Left ventricle myocardium superior (tissue), 1 donor: ENCODE data around the gene DLST. TPM values are rescaled to one million over a fixed set of nuclear protein-coding genes. Genes with fewer than 3 reads are reported as not detected.

Experiments used
- ATAC-seq: fragments of 200-7000 bp; cut with Tn5 transposase; one replicate; pipeline ENCODE4 v1.9.1; 2020; ENCODE audit warnings: mild to moderate bottlenecking, moderate library complexity
- DNase-seq: peaks from one replicate; pipeline ENCODE4 v3.0.0-alpha.2; 2020
- intact Hi-C: fragments of 100-400 bp; cut with micrococcal nuclease; formaldehyde crosslinking; loops from one replicate; pipeline ENCODE4 v1.11.0; 2022
- total RNA-seq: library from RNA; stranded (reverse); fragmentation: NEBNext Ultra II Directional; extraction: Animal tissue kit (Norgen Biotek cat#: 25700); gene quantifications from one replicate; pipeline ENCODE4 v1.2.1, GENCODE V29; 2021
- donor health status: DM: no; HTN: yes; CAD: no; lungs with severe emphysema.

Gene DLST
- total RNA-seq, 1 donor from 2014 or later = 241 TPM

GRCh38 chr14:74859757-74860552 is 21.8 kb upstream of the DLST start:
- ATAC-seq (no peak), DNase-seq (no peak)
- intact Hi-C loops = no loop called here

DNA sequence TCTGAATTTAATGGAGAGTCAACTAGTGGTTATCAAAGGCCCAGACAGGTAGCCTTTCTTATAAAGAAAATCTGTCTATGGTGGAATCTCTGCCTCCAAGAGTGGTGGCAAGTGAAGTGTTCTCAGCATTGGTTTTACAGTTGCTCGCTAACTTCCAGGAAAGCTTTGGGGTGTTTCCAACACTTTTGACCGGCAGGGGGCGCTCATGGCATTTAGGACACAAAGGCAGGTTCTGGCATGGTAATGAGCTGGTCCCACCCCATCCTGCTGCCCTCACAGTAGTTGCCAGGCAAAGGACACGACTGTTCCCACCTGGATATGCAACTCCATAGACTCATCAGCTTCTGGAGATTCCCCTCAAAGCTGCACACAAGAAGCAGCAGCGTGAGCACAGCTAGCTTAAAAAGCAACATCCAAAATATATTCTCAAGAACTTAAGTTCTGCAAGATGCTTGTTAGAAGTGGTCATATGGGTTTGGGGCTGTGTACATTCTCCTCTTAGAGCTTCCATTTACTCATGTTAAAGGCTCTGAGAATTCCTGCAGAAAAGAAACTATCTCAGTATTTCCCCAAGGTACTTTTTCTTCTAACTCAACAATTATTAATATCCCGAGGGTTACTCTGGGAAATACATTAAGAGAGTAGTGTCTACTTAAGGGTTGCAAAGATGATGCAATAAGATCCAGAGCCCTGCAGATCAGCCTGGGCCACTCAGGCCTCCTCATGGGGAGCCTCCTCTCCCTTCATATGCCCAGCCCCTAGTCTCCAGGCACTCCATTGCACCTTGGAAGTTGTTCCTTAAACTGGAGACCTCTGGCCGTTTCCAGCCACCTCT is 20.6 kb upstream of the DLST start:
- ATAC-seq = peak; percentile 84
- intact Hi-C loops = no loop called here
- DNase-seq = peak; percentile 95

DNA sequence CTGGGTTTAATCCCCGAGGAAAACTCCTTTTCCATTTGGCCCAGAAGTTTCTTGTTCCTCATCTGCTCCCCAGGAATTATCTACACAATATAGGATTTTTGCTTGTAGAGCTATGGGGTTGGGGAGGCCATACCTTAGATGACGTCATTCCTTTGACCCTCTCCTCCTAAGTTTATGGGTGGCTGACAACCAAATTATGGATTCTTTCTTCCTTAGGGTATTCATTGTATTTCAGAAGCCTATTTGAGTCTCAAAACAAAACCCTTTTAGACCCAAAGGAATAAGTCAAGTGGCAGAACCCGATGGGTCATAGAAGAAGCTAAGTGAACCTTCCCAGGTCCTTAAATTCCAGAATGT is 20.0 kb upstream of the DLST start:
- no peak for DNase-seq
- intact Hi-C loops = no loop called here
- no peak for ATAC-seq

GRCh38 chr14:74863274-74863673 is 18.4 kb upstream of the DLST start:
- intact Hi-C loops = no loop called here
- ATAC-seq (peak; percentile 24), DNase-seq (peak; percentile 35)

- DNase-seq (no peak), ATAC-seq (no peak)
- intact Hi-C loops = no loop called here
Observed at GRCh38 chr14:74864198-74864597, 17.5 kb upstream of the DLST start.

- intact Hi-C loops = no loop called here
- no peak for DNase-seq
- ATAC-seq = no peak
Observed at GRCh38 chr14:74865156-74865555, 16.6 kb upstream of the DLST start.

- intact Hi-C loops = no loop called here
- DNase-seq = no peak
- no peak for ATAC-seq
Observed at GRCh38 chr14:74866708-74867389, 14.9 kb upstream of the DLST start.

DNA sequence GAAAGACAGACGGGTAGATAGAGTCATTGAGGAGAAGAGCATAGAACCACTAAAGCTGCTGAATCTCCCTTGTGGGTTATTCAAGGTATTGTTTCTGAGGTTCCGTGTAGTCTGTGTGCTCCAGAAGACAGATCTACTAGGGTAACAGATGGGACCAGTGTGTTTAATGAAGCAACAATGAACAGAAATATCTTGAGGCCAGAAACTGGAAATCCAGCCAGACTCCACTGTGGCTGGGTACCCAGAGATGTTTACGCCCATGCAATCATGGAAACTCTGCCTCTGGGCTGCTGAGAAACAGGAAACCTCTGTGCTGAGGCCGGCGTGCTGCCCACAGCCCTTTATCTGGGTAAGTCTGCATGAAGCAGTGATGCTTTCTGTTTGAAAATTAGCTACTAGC is 14.0 kb upstream of the DLST start:
- peak; percentile 75 for ATAC-seq
- peak; percentile 43 for DNase-seq
- intact Hi-C loops = no loop called here

- no peak for ATAC-seq
- DNase-seq = no peak
- intact Hi-C loops = no loop called here
Observed at GRCh38 chr14:74868739-74869138, 13.0 kb upstream of the DLST start.

GRCh38 chr14:74871819-74872218 is 9.9 kb upstream of the DLST start:
- no peak for ATAC-seq
- DNase-seq = no peak
- intact Hi-C loops = no loop called here

GRCh38 chr14:74875204-74875603 is 6.5 kb upstream of the DLST start:
- intact Hi-C loops = no loop called here
- no peak for DNase-seq
- ATAC-seq = no peak

DNA sequence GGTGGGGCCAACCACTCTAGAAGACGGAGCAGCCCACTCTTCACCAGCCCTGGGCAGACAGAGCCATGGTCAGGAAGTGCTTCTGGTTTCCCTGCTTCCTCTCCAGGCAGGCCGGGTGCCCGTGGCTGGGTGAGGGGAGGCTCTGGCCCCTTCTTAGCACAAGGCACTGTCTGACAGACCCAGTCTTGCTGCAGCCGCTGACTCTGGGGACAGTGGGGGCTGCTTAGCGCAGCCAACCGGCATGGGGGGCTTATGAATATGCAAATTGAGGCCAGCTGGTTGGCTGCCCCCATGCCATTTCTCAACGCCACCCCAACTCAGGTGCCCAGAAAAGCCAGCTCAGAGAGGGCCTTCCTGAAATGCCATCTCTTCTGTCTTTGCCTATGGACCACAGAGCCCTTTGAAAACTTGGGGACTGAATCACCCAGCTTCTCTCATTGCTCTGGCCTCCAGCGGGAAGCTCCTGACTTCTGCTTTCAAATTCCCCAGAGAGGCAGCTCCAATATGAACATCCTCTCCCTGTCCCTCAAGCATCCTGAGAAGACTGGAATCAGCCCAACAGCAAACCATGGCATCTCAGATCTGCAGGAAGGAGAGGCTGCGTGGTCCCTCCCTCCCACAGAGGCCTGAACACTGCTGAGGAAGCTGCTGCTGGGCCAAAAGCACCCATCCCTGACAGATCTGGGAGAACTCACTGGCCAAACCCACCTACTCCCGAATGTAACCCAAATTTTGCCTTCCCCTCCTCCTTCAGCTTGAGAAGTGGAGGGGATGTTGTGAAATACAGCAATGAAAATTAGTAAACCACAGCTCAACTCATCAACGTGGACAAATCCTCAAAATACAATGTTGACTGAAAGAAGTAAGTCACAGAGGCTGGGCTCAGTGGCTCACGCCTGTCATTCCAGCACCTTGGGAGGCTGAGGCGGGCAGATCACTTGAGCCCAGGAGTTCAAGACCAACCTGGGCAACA is 5.5 kb upstream of the DLST start, which contains the start of gene PROX2:
PROX2 (minus strand) TSS at position 205 of the 973 bp plus-strand sequence. CDS start 12,311 bp downstream, outside the sequence.
- ATAC-seq (no peak), DNase-seq (no peak)
- intact Hi-C loops = no loop called here

GRCh38 chr14:74879427-74880182 is 2.1 kb upstream of the DLST start:
- no peak for ATAC-seq
- intact Hi-C loops = no loop called here
- no peak for DNase-seq

DNA sequence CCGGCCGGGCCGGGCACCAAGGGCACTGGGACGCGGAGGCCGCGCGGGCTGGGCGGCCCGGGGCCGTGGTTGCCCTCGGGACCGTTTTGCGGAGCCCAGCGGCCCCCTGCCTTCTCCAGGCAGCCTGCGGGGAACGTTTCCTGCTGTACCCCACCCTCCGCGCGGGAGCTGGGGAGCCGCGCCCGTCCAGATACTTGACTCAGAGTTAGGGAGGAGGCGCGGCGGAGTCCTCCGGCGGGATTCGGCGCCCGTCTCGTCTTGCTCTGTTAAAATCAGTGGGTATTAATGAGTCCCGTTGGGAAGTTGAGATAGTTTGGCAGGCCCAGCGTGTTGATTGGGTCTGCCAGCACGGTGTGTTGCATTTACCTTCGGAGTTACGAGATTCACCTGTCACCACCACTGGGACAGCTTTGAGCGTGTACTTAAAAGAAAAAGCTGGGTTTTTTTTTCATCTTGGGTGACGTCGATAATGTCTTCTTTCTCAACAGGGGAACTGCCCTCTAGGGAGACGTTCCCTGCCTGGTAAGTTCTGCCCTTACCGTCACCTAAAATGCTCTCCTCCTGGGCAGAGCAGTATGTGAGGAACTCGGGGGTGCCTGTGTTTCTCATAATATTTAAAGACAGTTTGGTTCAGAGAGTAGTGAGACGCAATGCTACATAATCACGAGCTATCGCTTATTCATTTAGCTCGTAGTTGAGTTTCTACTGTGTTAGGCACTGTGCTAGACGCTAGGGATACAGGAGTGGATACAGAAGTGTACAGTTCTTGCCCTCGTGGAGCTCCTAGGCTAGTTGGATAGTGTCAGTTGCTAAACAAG is 596 bp downstream of the DLST start:
- intact Hi-C loops = no loop called here
- ATAC-seq (peak; percentile 52), DNase-seq (peak; percentile 66)

- peak; percentile 7 for ATAC-seq
- DNase-seq = no peak
- intact Hi-C loops = no loop called here
Observed at GRCh38 chr14:74886001-74886400, 4.3 kb downstream of the DLST start.

DNA sequence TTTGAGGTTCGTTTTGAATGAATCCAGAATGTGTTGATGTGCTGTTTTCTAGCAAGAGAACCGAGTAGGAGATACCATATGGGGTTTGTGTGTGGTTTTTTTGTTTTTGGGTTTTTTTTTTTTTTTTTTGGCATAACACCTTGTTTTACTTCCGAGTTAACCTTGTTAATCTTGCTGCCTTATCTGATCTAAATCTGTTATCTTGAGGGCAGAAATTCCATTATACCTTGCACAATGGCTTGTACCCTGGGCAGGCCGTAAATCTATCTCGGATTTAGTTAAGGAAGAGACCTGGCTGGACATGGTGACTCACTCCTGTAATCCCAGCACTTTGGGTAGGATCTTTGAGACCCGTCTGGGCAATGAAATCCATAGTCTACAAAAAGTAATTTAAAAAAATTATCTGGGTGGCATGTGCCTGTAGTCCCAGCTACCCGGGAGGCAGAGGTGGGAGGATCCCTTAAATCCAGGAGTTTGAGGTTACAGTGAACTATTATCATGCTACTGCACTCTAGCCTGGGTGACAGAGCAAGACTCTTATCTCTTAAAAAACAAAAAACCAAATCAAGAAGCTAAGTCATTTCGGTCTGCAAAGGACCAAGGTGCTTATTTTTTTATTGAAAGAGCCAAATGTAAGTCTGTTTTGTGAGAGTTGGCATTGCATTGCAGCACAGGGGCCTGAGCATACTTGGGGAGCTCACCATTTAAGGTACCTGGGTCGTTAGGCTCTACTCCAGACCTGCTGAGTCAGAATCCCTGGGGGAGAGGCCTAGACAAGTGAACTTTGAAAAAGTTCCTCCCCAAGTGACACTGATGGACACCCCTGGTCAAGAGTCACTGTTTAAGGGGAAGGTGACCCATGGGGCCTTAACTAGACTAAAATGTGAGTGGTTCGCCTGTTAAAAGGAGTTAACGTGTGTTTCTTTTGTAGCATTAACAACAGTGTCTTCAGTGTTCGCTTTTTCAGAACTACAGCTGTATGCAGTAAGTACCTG is 6.7 kb downstream of the DLST start:
- ATAC-seq (no peak), DNase-seq (no peak)
- intact Hi-C loops = no loop called here
